ENCODE data around the gene KLK2. TPM values are rescaled to one million over a fixed set of nuclear protein-coding genes. Genes with fewer than 3 reads are reported as not detected.
A peak's percentile ranks its signal among the peaks of the same experiment; 100 is the strongest.

KLK2 gene
- total and polyA plus RNA-seq, 2 of the 4 experiments (the other 2 are of a cell fraction): not detected

DNA sequence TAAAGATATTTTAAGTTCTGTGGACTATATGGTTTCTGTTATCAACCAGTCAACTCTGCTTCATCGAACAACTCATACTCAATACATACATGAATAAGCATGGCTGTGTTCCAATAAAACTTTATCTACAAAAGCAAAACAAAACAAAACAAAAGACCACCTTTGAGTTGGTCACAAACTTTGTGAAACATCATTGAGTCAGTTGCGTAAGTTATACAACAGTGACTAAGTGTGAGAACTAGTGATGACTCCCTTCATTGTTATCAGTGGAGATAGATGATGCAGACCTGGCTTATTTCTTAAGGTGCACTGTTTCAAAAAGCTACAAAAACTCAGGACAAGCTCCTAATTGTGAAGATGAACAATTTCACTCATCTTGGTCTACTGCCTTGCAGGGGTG lies 52.5 kb downstream of the KLK2 start:
- Histone ChIP-seq H3K36me3 (ENCODE audit: control insufficient read depth, insufficient read depth, low read length) (no peaks in the 10 kb centered on the region), H3K4me1 (ENCODE audit: control insufficient read depth, insufficient read depth, low read length) (no peaks in the 10 kb centered on the region), H3K14ac (replicated peaks; ENCODE audit: low read depth, low read length) (no peak overlapping the region), H4K20me1 (ENCODE audit: insufficient read depth, low read length) (no peaks in the 10 kb centered on the region), H2AFZ (replicated peaks; ENCODE audit: low read length, poor library complexity) (no peak overlapping the region), H3K9me3 (ENCODE audit: control insufficient read depth, insufficient read depth, low read length) (no peaks in the 10 kb centered on the region), H3K79me1 (ENCODE audit: low read depth in 1 of 2, low read length in 2 of 2) (no peaks in the 10 kb centered on the region), H3K27me3 (ENCODE audit: control insufficient read depth, insufficient read depth, low read length) (no peaks in the 10 kb centered on the region), H4K8ac (ENCODE audit: low read depth in 2 of 2, low read length in 2 of 2) (no peak overlapping the region), H3K18ac (ENCODE audit: low read depth, low read length) (no peak overlapping the region), H2AK9ac (replicated peaks; ENCODE audit: low read depth, low read length, poor library complexity) (no peak overlapping the region), H3K23ac (ENCODE audit: low read depth, low read length) (no peak overlapping the region), H3K4me2 (ENCODE audit: low read depth, low read length) (no peak overlapping the region), H2BK20ac (ENCODE audit: low read depth, low read length) (no peak overlapping the region), H2BK15ac (ENCODE audit: low read depth, low read length) (no peak overlapping the region), H3K9ac (ENCODE audit: low read depth, low read length) (no peak overlapping the region), H2AK5ac (ENCODE audit: low read depth, low read length) (no peak overlapping the region), H3K27ac (ENCODE audit: insufficient read depth, low read length) (no peak overlapping the region), H2BK120ac (ENCODE audit: low read depth, low read length) (no peak overlapping the region), H3K9me1 (ENCODE audit: insufficient read depth, low read length) (no peaks in the 10 kb centered on the region), H3K4me3 (ENCODE audit: insufficient read depth, low read depth, low read length) (no peak overlapping the region), H4K5ac (ENCODE audit: low read depth, low read length) (no peak overlapping the region), H3K56ac (ENCODE audit: extremely low read depth, insufficient read depth, low read length) (no peak overlapping the region), H3K4ac (ENCODE audit: low read depth, low read length) (no peak overlapping the region), H4K91ac (ENCODE audit: insufficient read depth, low read depth, low read length) (no peak overlapping the region), H2BK5ac (ENCODE audit: low read depth, low read length, poor library complexity, severe bottlenecking) (no peak overlapping the region)
- ChIA-PET POLR2A (ENCODE audit: unreplicated experiment) (no interaction called here), CTCF (no interaction called here)
- DNase-seq (no peak), ATAC-seq (ENCODE audit: low read depth) (no peak)
- dilution Hi-C loops (cut with HindIII; ENCODE audit: low sequenced_read_pairs, unreplicated experiment): no loop called here
- intact Hi-C loops (cut with micrococcal nuclease): loop anchor here (10.0 kb wide), 1 partner anchor 121 kb away; no protein-coding TSS in a partner anchor
- BruUV-seq (replicated peaks): no TSS peak
- WGBS, 2 experiments (ENCODE audit: extremely low coverage in 2 of 2, insufficient read length in 1 of 2): no CpG with 5 or more reads among the region's 2 CpGs
- in situ Hi-C loops (cut with MboI; ENCODE audit: low sequenced_read_pairs): loop anchor here (10.0 kb wide), 1 partner anchor 561 kb away; the partner anchor contains the start of gene NAPSA
- no peak for TF ChIP-seq CHD1 (IDR thresholded peaks at IDR 0.05; ENCODE audit: low read depth, low read length)
- no peak for TF ChIP-seq FOS (IDR thresholded peaks at IDR 0.05; ENCODE audit: low read depth, low read length)
- TF ChIP-seq, protein P1, sequence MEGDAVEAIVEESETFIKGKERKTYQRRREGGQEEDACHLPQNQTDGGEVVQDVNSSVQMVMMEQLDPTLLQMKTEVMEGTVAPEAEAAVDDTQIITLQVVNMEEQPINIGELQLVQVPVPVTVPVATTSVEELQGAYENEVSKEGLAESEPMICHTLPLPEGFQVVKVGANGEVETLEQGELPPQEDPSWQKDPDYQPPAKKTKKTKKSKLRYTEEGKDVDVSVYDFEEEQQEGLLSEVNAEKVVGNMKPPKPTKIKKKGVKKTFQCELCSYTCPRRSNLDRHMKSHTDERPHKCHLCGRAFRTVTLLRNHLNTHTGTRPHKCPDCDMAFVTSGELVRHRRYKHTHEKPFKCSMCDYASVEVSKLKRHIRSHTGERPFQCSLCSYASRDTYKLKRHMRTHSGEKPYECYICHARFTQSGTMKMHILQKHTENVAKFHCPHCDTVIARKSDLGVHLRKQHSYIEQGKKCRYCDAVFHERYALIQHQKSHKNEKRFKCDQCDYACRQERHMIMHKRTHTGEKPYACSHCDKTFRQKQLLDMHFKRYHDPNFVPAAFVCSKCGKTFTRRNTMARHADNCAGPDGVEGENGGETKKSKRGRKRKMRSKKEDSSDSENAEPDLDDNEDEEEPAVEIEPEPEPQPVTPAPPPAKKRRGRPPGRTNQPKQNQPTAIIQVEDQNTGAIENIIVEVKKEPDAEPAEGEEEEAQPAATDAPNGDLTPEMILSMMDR (conservative IDR thresholded peaks at IDR 0.05; ENCODE audit: low read depth, low read length): no peak
- TF ChIP-seq, protein P2, sequence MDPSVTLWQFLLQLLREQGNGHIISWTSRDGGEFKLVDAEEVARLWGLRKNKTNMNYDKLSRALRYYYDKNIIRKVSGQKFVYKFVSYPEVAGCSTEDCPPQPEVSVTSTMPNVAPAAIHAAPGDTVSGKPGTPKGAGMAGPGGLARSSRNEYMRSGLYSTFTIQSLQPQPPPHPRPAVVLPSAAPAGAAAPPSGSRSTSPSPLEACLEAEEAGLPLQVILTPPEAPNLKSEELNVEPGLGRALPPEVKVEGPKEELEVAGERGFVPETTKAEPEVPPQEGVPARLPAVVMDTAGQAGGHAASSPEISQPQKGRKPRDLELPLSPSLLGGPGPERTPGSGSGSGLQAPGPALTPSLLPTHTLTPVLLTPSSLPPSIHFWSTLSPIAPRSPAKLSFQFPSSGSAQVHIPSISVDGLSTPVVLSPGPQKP (IDR thresholded peaks at IDR 0.05; ENCODE audit: borderline replicate concordance, low read depth, low read length): no peak
- TF ChIP-seq MAFK (IDR thresholded peaks at IDR 0.05; ENCODE audit: low read depth, low read length): no peak
- TF ChIP-seq, protein P3, sequence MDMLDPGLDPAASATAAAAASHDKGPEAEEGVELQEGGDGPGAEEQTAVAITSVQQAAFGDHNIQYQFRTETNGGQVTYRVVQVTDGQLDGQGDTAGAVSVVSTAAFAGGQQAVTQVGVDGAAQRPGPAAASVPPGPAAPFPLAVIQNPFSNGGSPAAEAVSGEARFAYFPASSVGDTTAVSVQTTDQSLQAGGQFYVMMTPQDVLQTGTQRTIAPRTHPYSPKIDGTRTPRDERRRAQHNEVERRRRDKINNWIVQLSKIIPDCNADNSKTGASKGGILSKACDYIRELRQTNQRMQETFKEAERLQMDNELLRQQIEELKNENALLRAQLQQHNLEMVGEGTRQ (IDR thresholded peaks at IDR 0.05; ENCODE audit: low read depth, low read length): no peak
- no peak for TF ChIP-seq RFX5 (IDR thresholded peaks at IDR 0.05; ENCODE audit: low read depth, low read length)
- TF ChIP-seq CEBPB (IDR thresholded peaks at IDR 0.05; ENCODE audit: low read depth, low read length): peak; percentile 75
